C4-2B (cell line): Measurements from ENCODE around the gene SCN2A.

ENCODE experiments used
- H3K27ac ChIP-seq: fragments of 450-650 bp; 2 replicates; pipeline ENCODE4 v1.5.1; 2017
- ZFX ChIP-seq: fragments of 450-650 bp; IDR thresholded peaks from 2 replicates; pipeline ENCODE4 v1.6.1; 2017
- TF ChIP-seq, protein P1 (sequence below): fragments of 450-650 bp; conservative IDR thresholded peaks from 2 replicates; pipeline ENCODE4 v1.5.1; 2017; ENCODE audit warnings: mild to moderate bottlenecking

SCN2A gene

DNA sequence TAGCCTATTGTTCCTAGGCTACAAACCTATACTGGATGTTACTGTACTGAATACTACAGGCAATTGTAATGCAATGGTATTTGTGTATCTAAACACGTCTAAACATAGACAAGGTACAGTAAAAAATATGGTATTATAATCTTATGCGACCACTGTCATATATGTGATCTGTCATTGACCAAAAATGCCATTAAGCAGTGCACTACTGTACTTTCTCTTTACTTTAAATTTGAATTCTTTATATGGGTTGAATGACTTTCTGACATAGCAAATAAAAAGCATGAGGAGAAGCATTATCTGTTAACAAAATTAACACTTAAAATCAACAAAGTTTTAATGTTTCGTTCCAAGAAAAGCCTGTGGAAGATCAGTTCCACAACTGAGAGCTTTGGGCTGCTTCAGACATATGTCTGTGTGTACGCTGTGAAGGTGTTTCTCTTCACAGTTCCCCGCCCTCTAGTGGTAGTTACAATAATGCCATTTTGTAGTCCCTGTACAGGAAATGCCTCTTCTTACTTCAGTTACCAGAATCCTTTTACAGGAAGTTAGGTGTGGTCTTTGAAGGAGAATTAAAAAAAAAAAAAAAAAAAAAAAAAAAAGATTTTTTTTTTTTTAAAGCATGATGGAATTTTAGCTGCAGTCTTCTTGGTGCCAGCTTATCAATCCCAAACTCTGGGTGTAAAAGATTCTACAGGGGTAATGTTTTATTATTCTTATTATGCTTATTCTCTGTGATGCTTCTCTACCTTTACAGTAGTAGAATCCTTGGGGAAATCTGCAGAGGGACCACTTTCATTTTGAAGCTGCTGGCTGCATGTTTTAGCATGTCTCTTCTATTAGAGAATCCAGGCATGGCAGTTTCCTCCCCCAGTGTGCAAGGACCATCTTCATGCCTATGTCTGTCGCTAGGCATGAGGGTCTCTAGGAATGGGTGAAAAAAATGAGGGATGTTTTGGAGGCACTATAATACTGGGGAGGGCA, 54.5 kb downstream of the SCN2A start:
- no peak overlapping the region for H3K27ac ChIP-seq
- TF ChIP-seq, protein P1, sequence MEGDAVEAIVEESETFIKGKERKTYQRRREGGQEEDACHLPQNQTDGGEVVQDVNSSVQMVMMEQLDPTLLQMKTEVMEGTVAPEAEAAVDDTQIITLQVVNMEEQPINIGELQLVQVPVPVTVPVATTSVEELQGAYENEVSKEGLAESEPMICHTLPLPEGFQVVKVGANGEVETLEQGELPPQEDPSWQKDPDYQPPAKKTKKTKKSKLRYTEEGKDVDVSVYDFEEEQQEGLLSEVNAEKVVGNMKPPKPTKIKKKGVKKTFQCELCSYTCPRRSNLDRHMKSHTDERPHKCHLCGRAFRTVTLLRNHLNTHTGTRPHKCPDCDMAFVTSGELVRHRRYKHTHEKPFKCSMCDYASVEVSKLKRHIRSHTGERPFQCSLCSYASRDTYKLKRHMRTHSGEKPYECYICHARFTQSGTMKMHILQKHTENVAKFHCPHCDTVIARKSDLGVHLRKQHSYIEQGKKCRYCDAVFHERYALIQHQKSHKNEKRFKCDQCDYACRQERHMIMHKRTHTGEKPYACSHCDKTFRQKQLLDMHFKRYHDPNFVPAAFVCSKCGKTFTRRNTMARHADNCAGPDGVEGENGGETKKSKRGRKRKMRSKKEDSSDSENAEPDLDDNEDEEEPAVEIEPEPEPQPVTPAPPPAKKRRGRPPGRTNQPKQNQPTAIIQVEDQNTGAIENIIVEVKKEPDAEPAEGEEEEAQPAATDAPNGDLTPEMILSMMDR = peak; percentile 85
- TF ChIP-seq ZFX = no peak

GRCh38 chr2:165294912-165295311, 55.7 kb downstream of the SCN2A start:
- H3K27ac ChIP-seq = no peak overlapping the region
- TF ChIP-seq, protein P1 = no peak
- no peak for TF ChIP-seq ZFX

DNA sequence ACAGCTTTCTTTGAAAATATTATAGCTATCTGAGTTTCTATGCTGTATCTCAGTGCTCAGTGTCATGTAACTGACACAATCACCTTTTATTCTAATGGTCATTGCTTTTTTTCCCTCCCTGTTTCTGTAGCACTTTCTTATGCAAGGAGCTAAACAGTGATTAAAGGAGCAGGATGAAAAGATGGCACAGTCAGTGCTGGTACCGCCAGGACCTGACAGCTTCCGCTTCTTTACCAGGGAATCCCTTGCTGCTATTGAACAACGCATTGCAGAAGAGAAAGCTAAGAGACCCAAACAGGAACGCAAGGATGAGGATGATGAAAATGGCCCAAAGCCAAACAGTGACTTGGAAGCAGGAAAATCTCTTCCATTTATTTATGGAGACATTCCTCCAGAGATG, 56.4 kb downstream of the SCN2A start:
- no peak for TF ChIP-seq ZFX
- H3K27ac ChIP-seq = no peak overlapping the region

DNA sequence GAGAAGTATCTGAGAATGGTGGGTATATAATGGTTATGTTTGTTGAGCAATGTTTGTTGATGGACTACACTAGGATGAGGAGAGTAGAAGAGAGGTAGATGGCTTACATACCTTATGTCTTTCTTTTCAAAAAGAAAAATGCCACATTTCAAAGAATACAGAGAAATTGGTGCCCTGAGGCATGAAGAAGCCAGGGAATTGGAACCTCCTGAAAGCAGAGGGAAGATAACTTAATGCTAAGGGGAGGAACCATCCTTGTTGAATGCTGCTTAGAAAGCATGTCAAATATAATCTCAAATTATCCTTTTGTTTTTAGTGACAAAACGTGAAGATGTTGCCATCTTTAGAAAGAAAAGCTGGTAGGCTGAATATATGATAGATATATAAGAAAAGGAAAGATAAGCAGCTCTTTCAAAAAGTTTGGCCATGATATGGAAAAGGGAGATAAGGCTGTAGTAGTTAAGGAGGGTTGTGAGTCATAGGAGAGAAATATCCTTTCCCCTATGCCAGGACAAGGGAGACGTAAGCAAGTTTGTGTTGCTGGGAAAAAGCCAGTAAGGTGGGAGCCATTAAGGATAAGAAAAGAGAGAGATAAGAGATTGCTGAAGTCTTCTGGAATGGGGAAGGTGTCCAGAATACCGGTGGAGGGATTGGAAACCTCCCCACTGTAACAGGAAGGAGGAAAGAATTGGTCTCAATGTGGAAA, 66.3 kb downstream of the SCN2A start:
- TF ChIP-seq ZFX = no peak
- TF ChIP-seq, protein P1 = no peak
- no peak overlapping the region for H3K27ac ChIP-seq

GRCh38 chr2:165307317-165307716, 68.1 kb downstream of the SCN2A start:
- no peak overlapping the region for H3K27ac ChIP-seq
- TF ChIP-seq, protein P1 = no peak
- TF ChIP-seq ZFX = no peak

DNA sequence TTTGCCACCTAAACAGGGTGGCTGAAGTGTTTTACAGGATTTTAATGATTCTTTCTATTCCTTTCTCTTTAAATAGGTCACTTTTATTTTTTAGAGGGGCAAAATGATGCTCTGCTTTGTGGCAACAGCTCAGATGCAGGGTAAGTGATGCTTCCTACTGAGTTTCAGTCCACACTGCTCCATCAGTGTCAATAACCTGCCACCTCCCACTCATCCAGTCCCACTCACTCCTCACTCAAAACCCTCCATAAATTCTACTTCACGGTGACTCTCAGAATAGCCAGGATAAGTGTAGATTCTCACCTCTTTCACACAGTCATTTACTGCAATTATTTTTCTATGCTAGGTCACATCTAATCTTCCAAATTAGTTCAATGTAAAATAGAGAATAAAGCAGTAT, 72.7 kb downstream of the SCN2A start:
- H3K27ac ChIP-seq = no peak overlapping the region
- TF ChIP-seq, protein P1 = no peak
- no peak for TF ChIP-seq ZFX

DNA sequence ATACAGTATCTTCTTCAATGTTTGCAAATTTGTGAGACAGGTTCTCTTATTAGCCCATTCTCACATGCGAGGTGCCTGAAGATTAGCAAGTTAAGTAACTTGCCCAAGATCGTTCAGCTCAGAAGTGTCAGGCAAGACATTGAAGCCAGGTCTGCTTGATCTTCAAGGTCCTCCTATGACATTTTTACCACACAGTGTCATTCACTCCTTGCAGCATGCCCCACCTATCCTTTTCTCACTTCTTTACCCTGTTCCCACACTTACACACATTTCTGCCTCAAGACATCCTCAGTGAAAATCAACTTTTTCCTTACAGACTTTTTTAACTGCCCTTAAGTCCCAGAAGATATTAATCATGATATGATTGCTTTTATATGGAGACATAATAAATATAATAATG, 73.8 kb downstream of the SCN2A start:
- no peak overlapping the region for H3K27ac ChIP-seq
- TF ChIP-seq, protein P1 = no peak
- TF ChIP-seq ZFX = no peak
